C4-2B (cell line): ENCODE results near the gene EIF5A.

Experiments used
- CTCF ChIP-seq: fragments of 450-650 bp; conservative IDR thresholded peaks from 2 replicates; pipeline ENCODE4 v1.5.1; 2017; ENCODE audit warnings: mild to moderate bottlenecking
- ZFX ChIP-seq: fragments of 450-650 bp; IDR thresholded peaks from 2 replicates; pipeline ENCODE4 v1.6.1; 2017

- TF ChIP-seq CTCF, result peak; percentile 79
- TF ChIP-seq ZFX, result no peak
Measured at GRCh38 chr17:7356072-7356549, 48.7 kb downstream of the EIF5A start.
